ENCODE data around the gene ID2. TPM values are rescaled to one million over a fixed set of nuclear protein-coding genes. Genes with fewer than 3 reads are reported as not detected.
"Not testable (repeated sequence)": the region's sequence is repeated elsewhere in the genome, so short reads cannot be mapped to it uniquely, and the experiment has no call there.

Gene ID2
- total RNA-seq, 1 donor from 2014 or later = 431 TPM

DNA sequence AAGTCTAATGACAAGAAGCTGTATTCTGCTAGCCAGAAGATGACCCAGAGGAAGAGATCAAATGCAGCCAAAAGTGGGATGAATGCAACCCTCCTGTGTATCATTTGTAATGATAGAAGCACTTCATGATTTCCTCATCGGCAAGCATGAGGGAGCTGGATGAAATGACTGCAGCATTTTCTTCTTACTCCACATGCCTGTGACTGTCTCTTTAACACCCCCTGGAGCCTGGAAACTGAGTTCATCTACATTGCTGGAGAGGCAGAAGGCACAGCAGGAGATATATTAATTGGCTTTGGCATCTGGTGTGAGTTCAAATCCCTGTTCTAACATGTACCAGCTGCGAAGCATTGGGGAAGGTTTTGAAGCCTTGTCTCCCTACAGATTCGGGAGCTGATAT, 37.7 kb downstream of the ID2 start:
- H3K4me3 Mint-ChIP-seq (ENCODE audit: low read depth) = no peak overlapping the region
- DNase-seq (ENCODE audit: low spot score) = no peak
- no peaks in the 10 kb centered on the region for H3K36me3 Mint-ChIP-seq (ENCODE audit: low read depth)
- no peaks in the 10 kb centered on the region for H3K27me3 Mint-ChIP-seq (ENCODE audit: low read depth)
- no peaks in the 10 kb centered on the region for H3K4me1 Mint-ChIP-seq (ENCODE audit: low read depth)
- H3K9me3 Mint-ChIP-seq = peaks cover 29% of the 10 kb centered on the region
- H3K27ac Mint-ChIP-seq = no peak overlapping the region
- intact Hi-C loops (cut with micrococcal nuclease) = no loop called here

DNA sequence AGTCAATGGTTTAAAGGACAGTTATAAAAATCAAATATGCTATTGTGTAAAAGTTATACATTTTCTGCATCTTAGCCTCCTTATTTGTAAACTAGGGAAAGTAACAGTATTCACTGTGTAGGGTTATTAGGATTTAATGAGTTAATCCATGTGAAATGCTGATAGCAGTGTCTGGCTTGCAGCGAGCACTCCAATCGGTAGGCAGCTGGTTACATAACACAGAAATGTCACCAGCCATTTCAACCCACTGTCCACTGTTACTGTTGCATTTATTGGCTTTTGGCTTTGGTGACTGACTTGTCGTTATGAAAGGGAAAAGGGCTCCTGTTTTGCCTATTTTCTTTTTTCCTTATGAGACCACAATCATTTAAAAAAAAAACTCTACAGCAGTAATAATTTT, 38.9 kb downstream of the ID2 start:
- no peak overlapping the region for H3K4me3 Mint-ChIP-seq (ENCODE audit: low read depth)
- intact Hi-C loops (cut with micrococcal nuclease) = no loop called here
- peaks cover 16% of the 10 kb centered on the region for H3K9me3 Mint-ChIP-seq
- no peaks in the 10 kb centered on the region for H3K36me3 Mint-ChIP-seq (ENCODE audit: low read depth)
- DNase-seq (ENCODE audit: low spot score) = no peak
- H3K27ac Mint-ChIP-seq = no peak overlapping the region
- no peaks in the 10 kb centered on the region for H3K27me3 Mint-ChIP-seq (ENCODE audit: low read depth)
- H3K4me1 Mint-ChIP-seq (ENCODE audit: low read depth) = no peaks in the 10 kb centered on the region

DNA sequence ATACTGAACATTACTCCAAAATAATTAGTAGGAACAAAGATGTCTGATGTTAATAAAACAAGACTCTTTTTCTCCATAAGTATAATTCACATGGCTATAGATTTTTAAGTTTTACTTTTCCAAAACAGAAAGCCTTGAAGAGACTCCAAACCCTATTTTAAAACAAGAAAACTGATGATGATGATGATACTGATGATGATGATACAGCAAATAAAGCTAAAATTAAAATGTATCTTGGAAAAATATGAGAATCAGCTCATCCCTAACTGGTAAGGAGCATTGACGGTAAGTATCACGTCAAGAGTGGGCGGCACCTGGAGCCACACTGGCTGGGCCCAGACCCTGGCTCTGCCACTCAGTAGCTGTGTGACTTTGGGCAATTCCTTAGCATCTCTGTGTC, 39.6 kb downstream of the ID2 start:
- intact Hi-C loops (cut with micrococcal nuclease) = no loop called here
- Mint-ChIP-seq H3K4me3 (ENCODE audit: low read depth) (no peak overlapping the region), H3K27ac (no peak overlapping the region), H3K9me3 (peaks cover 10% of the 10 kb centered on the region), H3K36me3 (ENCODE audit: low read depth) (no peaks in the 10 kb centered on the region), H3K4me1 (ENCODE audit: low read depth) (no peaks in the 10 kb centered on the region), H3K27me3 (ENCODE audit: low read depth) (no peaks in the 10 kb centered on the region)
- no peak for DNase-seq (ENCODE audit: low spot score)

DNA sequence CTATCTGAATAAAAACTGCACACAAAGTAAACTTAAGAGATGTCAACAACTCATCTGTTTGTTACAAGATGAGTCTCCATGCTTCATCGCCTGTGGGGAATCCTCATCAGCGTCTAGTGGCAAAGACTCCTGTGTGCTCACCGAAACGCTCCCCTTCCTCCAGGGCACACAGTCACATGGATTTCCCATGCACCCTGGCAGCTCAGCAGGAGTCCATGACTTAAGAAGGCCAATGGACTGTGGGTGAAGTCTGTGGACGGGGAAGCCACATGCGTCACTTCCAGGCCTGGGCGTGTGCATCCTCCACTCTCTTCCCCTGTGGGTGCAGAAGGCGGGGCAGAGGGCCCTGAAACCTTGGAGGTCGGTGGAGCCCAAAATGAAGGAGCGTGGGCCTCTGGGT, 41.1 kb downstream of the ID2 start:
- intact Hi-C loops (cut with micrococcal nuclease) = no loop called here
- DNase-seq (ENCODE audit: low spot score) = no peak
- H3K9me3 Mint-ChIP-seq = no peaks in the 10 kb centered on the region
- no peak overlapping the region for H3K4me3 Mint-ChIP-seq (ENCODE audit: low read depth)
- H3K27me3 Mint-ChIP-seq (ENCODE audit: low read depth) = no peaks in the 10 kb centered on the region
- H3K36me3 Mint-ChIP-seq (ENCODE audit: low read depth) = peaks cover under 1% of the 10 kb centered on the region
- no peak overlapping the region for H3K27ac Mint-ChIP-seq
- H3K4me1 Mint-ChIP-seq (ENCODE audit: low read depth) = no peaks in the 10 kb centered on the region

DNA sequence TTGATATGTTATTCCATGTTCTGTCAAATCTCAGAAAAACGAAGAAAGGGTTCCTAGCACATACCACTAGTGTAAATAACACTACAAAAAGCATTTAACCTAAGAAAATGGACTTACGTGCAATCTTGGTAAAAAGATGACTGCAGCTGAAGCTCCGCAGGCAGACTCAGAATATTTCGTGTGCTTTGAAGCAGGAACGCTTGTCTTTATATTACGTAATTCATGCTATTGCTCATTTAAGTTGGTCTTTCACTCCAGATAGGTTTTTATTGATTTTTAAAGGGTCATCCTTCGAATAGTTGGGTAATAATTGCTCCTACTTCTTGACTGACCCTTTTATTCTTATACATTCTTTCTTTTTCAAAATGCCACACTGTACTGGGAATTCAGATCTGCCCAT, 44.0 kb downstream of the ID2 start:
- no peak for DNase-seq (ENCODE audit: low spot score)
- intact Hi-C loops (cut with micrococcal nuclease) = no loop called here
- Mint-ChIP-seq H3K9me3 (no peaks in the 10 kb centered on the region), H3K4me1 (ENCODE audit: low read depth) (no peaks in the 10 kb centered on the region), H3K4me3 (ENCODE audit: low read depth) (no peak overlapping the region), H3K27ac (no peak overlapping the region), H3K27me3 (ENCODE audit: low read depth) (no peaks in the 10 kb centered on the region), H3K36me3 (ENCODE audit: low read depth) (peaks cover 22% of the 10 kb centered on the region)

DNA sequence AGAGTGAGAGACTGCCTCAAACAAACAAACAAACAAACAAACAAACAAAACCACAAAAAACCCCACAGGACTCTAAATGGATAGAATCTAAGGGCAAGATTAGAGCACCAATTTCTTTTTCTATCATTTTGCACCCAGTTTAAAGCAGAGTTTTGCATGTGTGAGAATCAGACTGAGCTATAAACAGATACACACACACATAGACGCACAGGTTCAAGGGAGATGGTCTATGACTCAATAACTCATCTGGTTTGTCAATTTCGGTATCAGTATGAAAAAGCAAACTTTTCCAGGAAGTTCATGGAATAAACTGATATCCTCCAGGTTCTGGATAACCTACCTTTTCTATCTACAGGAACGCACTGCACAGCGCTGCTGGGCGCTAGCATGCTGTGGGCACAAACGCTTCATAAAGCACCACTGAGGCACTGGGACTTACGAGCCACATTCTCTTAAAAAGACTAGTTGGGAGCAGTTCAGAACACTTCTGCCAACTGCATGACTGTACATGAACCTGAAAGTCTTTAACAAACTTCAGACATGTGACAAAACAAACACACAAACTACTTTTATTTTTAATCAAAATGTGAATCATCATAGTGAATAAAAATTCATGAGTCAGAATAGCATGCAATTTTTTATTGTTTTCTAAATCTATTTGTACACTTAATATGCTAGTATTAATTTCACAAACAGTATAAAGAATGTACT, 46.6 kb downstream of the ID2 start:
- H3K27me3 Mint-ChIP-seq (ENCODE audit: low read depth) = no peaks in the 10 kb centered on the region
- no peaks in the 10 kb centered on the region for H3K9me3 Mint-ChIP-seq
- H3K4me1 Mint-ChIP-seq (ENCODE audit: low read depth) = no peaks in the 10 kb centered on the region
- DNase-seq (ENCODE audit: low spot score) = no peak
- no peak overlapping the region for H3K4me3 Mint-ChIP-seq (ENCODE audit: low read depth)
- intact Hi-C loops (cut with micrococcal nuclease) = no loop called here
- H3K36me3 Mint-ChIP-seq (ENCODE audit: low read depth) = peaks cover 42% of the 10 kb centered on the region
- H3K27ac Mint-ChIP-seq = no peak overlapping the region

DNA sequence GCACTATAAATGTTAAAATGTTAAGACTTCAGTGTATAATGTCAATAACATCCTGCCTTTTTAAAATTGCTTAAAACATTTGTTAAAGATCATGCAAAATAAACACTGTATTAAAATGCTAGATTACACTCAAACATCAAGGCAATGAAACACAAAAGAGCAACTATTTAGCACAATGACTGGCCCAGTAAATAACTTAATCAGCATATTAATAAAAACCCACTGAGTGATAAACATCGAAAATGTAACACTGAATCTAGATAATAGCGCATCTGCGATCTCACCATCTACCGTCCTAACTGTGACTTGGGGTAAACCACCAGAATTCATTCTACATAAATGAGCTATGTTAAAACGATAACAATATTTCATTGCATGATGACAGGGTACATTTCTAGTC, 47.2 kb downstream of the ID2 start:
- peaks cover 47% of the 10 kb centered on the region for H3K36me3 Mint-ChIP-seq (ENCODE audit: low read depth)
- intact Hi-C loops (cut with micrococcal nuclease); H3K27ac Mint-ChIP-seq; H3K4me3 Mint-ChIP-seq (ENCODE audit: low read depth); H3K27me3 Mint-ChIP-seq (ENCODE audit: low read depth); H3K4me1 Mint-ChIP-seq (ENCODE audit: low read depth); H3K9me3 Mint-ChIP-seq; DNase-seq (ENCODE audit: low spot score): not testable (repeated sequence)

DNA sequence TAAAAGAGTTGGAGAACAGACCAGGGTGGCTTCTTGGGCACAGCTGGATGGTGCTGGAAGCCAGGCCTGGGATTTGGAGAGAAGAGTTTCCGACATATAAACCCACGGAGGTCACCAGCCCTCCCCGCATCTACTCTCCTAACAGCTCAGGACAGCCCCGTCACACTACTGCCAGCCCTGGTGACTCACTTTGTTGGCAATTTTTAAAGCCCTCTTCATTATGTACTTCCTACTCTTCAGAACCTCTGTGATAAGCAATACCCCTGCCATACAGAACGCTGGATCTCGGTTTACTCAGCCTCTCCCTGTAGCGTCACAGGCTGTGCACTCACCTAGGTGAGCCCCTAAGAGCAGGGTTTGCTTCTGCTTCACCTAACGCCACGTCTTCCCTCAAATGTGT, 48.1 kb downstream of the ID2 start:
- no peak for DNase-seq (ENCODE audit: low spot score)
- no peak overlapping the region for H3K4me3 Mint-ChIP-seq (ENCODE audit: low read depth)
- intact Hi-C loops (cut with micrococcal nuclease) = no loop called here
- no peaks in the 10 kb centered on the region for H3K9me3 Mint-ChIP-seq
- H3K36me3 Mint-ChIP-seq (ENCODE audit: low read depth) = peaks cover 48% of the 10 kb centered on the region
- no peaks in the 10 kb centered on the region for H3K27me3 Mint-ChIP-seq (ENCODE audit: low read depth)
- no peak overlapping the region for H3K27ac Mint-ChIP-seq
- no peaks in the 10 kb centered on the region for H3K4me1 Mint-ChIP-seq (ENCODE audit: low read depth)

DNA sequence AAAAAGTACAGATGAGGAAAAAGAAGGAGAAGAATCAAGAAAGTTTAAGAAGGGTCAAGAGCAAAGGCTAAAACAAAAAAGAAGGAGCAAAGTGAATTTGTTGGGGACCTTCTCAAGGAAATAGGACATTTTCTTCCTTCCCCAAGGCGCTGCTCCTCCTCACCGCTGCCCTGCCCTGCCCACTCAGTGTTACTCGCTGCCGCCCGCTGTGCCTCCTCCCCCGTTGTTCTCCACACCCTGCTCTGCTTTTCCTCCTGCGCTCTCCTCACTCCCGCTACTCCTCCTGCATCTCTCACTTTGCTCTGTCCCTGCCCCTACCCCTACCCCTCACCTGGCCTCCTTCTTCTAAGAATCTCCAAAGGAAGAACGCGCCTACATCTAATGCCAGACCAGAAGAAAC, 50.7 kb downstream of the ID2 start:
- Mint-ChIP-seq H3K27ac (no peak overlapping the region), H3K27me3 (ENCODE audit: low read depth) (no peaks in the 10 kb centered on the region), H3K9me3 (no peaks in the 10 kb centered on the region), H3K4me3 (ENCODE audit: low read depth) (no peak overlapping the region), H3K36me3 (ENCODE audit: low read depth) (peaks cover 51% of the 10 kb centered on the region), H3K4me1 (ENCODE audit: low read depth) (no peaks in the 10 kb centered on the region)
- no peak for DNase-seq (ENCODE audit: low spot score)
- intact Hi-C loops (cut with micrococcal nuclease) = no loop called here

Other genes with a start within 250 kb of the ID2 start
- gene KIDINS220, start 155.6 kb downstream of the ID2 start, total RNA-seq = 24.7 and 26.1 TPM in 2 replicates

All from activated T-helper 2 cell treated with anti-CD3 and anti-CD28 coated beads, Interferon-gamma antibody, Interleukin-2, Interleukin-4, amounts not matched to agents 10 μg/mL and 5 μg/mL and 100 μg/mL, durations not matched to agents 14 hours and 24 hours and 36 hours (primary cell).